ENCODE results near the gene TRABD2A. TPM values are rescaled to one million over a fixed set of nuclear protein-coding genes. Genes with fewer than 3 reads are reported as not detected.
A peak's percentile ranks its signal among the peaks of the same experiment; 100 is the strongest.

Gene TRABD2A
- polyA plus RNA-seq, 4 donors, result 2.0 to 35.5 (median 14.1) TPM

DNA sequence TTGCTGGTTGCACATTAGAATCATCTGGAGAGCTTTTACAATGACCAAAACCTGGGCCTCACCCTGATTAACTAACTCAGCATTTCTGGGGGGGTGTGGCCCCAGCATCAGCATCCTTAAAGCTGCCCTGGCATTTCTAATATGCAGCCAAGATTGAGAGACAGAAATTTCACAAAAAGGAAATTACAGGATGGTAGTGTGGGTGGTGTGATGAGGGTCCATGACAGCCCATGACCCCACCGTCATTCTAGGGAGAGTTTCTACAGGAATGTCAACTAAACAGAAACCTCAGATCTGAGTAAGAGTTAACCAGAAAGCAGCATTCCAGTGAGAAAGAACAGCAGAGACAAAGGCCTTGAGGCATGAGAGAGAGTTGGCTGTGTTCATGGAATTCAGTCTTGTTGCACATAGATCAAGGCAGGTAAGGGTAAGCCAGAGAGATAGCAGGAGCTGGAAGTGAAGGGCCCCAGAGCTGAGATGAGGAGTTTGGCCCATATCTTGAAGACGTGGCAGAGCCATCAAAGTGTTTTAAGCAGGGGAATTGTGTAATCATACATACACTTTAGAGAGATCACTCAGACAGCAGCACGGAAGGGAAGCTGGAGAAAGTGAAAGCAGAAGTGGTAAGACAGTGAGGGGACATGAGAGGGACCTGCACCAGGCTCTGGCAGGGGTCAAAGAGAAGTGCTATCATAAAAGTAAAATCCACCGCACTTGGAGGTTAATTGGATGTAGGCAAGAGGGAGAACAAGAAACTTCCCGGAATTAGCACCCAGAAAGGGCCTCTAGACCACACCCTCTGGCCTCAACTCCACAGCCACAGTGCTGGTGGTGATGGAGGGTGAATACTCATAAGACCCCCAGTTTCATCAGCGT, 7.8 kb upstream of the TRABD2A start:
- peak; percentile 67 to 76 for DNase-seq

DNA sequence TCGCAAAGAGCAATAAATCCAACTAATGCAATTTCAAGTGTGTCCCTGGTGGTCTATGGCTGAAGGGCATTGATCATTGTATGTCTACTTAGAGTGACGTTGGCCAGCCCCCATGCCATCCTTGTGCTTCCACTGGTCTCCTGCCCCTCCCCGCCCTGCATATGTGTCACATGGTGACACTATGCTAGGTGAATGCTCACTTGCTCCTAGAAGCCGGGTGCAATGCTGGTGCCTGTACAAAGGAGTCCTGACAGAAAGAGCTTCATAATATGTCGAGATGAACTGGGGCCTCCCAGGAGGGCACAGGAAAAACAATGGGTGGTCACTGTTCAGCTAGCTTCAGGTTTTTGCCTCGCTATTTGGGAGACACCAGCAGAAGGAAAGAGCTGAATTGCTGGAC, 5.9 kb upstream of the TRABD2A start:
- peaks cover 0 to 13% (median 5%) of the 10 kb centered on the region in 3 donors for H3K4me1 ChIP-seq (ENCODE audit: control insufficient read depth in 3 of 3, insufficient read depth in 2 of 3, low read depth in 1 of 3, low read length in 2 of 3)
- 96 to 97% (median 96%) methylated on average over 6 of the region's 6 CpGs for WGBS, 3 donors
- peaks cover 0 to under 1% (median 0%) of the 10 kb centered on the region in 3 donors for H3K27me3 ChIP-seq (ENCODE audit: control insufficient read depth in 3 of 3, insufficient read depth in 3 of 3, low read length in 3 of 3)
- no peak overlapping the region for H3K4me3 ChIP-seq (ENCODE audit: low read depth in 1 of 3, low read length in 3 of 3)
- no peaks in the 10 kb centered on the region for H3K9me3 ChIP-seq (ENCODE audit: control insufficient read depth in 2 of 2, insufficient read depth in 1 of 2, low read depth in 1 of 2, low read length in 1 of 2)
- FAIRE-seq (no peak), DNase-seq (no peak)
- no peaks in the 10 kb centered on the region for H3K36me3 ChIP-seq (ENCODE audit: control insufficient read depth in 3 of 3, insufficient read depth in 2 of 3, low read depth in 1 of 3, low read length in 3 of 3)
- no peak overlapping the region for H3K27ac ChIP-seq (ENCODE audit: low read depth in 1 of 3, low read length in 2 of 3)

More for the DNA sequence above, 7.8 kb upstream of the TRABD2A start:
- no peaks in the 10 kb centered on the region for H3K36me3 ChIP-seq (ENCODE audit: control insufficient read depth in 3 of 3, insufficient read depth in 2 of 3, low read depth in 1 of 3, low read length in 3 of 3)
- 11 to 25% (median 14%) methylated on average over 6 of the region's 6 CpGs for WGBS, 3 donors
- H3K27me3 ChIP-seq (ENCODE audit: control insufficient read depth in 3 of 3, insufficient read depth in 3 of 3, low read length in 3 of 3), result no peaks in the 10 kb centered on the region
- peak overlapping the region in 2 of 3 donors; percentile 5 to 23 for H3K4me3 ChIP-seq (ENCODE audit: low read depth in 1 of 3, low read length in 3 of 3)
- no peak for FAIRE-seq
- H3K27ac ChIP-seq (ENCODE audit: low read depth in 1 of 3, low read length in 2 of 3), result peak overlapping the region; percentile 44 to 64 (median 59)
- H3K4me1 ChIP-seq (ENCODE audit: control insufficient read depth in 3 of 3, insufficient read depth in 2 of 3, low read depth in 1 of 3, low read length in 2 of 3), result peaks cover 0 to 13% (median 5%) of the 10 kb centered on the region in 3 donors
- no peaks in the 10 kb centered on the region for H3K9me3 ChIP-seq (ENCODE audit: control insufficient read depth in 2 of 2, insufficient read depth in 1 of 2, low read depth in 1 of 2, low read length in 1 of 2)

DNA sequence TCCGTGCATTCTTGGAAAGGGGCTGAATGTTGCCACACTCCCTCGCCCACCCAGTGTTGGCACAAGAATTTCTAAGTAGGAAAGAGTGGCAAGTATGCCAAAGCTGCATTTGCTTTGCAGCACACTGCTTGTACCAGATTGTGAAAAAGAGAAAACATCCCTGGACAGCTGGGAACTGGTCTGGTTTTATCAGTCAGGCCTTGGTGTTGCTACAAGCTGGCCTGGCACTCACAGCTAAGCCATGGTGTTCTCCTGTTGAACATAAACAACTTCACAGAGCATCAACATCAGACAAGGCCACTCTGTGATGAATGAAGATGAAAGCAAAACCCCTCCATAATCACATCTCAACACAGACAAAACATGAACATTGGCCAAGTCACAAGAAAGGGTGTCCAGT, 4.2 kb upstream of the TRABD2A start:
- 93 to 97% (median 94%) methylated on average over 2 of the region's 2 CpGs for WGBS, 3 donors

DNA sequence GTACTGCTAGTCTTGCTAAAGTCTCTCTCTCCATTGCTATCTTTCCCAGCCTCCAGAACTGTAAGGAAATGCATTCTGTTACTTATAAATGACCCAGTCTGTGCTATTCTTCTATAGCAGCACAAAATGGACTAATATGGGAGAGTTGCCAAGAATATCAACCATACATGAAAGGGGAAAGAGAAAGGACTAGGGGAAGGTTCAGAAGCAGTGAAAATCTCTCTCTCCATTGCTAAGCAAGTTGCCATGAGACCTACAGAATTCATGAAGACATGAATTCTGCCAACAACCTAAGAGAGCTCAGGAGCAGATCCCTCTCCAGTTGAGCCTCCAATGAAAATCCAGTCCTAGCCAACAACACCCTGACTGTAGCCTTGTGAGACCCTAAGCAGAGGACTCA, 3.6 kb upstream of the TRABD2A start:
- no peak for DNase-seq
- H3K36me3 ChIP-seq (ENCODE audit: control insufficient read depth in 3 of 3, insufficient read depth in 2 of 3, low read depth in 1 of 3, low read length in 3 of 3), result no peaks in the 10 kb centered on the region

More for the DNA sequence above, 4.2 kb upstream of the TRABD2A start:
- Histone ChIP-seq H3K4me1 (ENCODE audit: control insufficient read depth in 3 of 3, insufficient read depth in 2 of 3, low read depth in 1 of 3, low read length in 2 of 3) (peaks cover 0 to 13% (median 5%) of the 10 kb centered on the region in 3 donors), H3K4me3 (ENCODE audit: low read depth in 1 of 3, low read length in 3 of 3) (no peak overlapping the region), H3K36me3 (ENCODE audit: control insufficient read depth in 3 of 3, insufficient read depth in 2 of 3, low read depth in 1 of 3, low read length in 3 of 3) (no peaks in the 10 kb centered on the region), H3K9me3 (ENCODE audit: control insufficient read depth in 2 of 2, insufficient read depth in 1 of 2, low read depth in 1 of 2, low read length in 1 of 2) (no peaks in the 10 kb centered on the region), H3K27me3 (ENCODE audit: control insufficient read depth in 3 of 3, insufficient read depth in 3 of 3, low read length in 3 of 3) (peaks cover 0 to 14% (median 0%) of the 10 kb centered on the region in 3 donors), H3K27ac (ENCODE audit: low read depth in 1 of 3, low read length in 2 of 3) (no peak overlapping the region)
- no peak for DNase-seq
- no peak for FAIRE-seq

DNA sequence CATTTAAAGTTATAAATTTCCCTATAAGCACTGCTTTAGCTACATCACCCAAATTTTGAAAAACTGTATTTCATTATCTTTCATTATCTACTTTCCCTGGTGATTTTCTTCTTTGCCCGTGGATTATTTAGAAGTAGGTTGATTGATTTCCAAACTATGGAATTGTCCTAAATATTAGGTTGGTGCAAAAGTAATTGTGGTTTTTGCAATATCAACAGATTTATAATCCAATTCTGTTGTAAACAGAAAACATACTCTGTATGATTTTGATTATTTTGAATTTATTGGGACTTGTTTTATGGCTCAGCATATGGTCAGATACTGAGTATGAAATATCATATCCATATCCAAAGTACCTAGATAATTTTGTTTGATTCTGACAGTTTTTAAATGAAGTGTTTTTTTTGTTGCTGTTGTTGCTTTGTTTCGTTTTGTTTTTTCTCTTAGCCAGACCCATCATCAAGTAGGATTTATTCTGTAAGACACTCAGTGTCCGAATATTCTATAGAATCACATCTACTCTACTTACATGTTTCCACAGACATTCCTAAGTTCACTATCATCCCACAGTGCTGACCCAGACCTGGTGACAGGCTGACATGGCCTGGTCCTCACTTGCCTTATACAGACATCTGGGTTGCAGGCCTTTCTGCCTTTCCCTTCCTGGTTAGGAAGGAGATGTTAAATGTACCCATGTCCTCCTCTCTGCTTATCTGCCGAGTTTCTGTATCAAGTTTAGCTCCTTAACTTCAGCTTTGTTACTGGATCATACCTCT, 2.1 kb upstream of the TRABD2A start:
- Histone ChIP-seq H3K9me3 (ENCODE audit: control insufficient read depth in 2 of 2, insufficient read depth in 1 of 2, low read depth in 1 of 2, low read length in 1 of 2) (no peaks in the 10 kb centered on the region), H3K36me3 (ENCODE audit: control insufficient read depth in 3 of 3, insufficient read depth in 2 of 3, low read depth in 1 of 3, low read length in 3 of 3) (no peaks in the 10 kb centered on the region), H3K4me1 (ENCODE audit: control insufficient read depth in 3 of 3, insufficient read depth in 2 of 3, low read depth in 1 of 3, low read length in 2 of 3) (peaks cover 0 to 1% (median 0%) of the 10 kb centered on the region in 3 donors), H3K27me3 (ENCODE audit: control insufficient read depth in 3 of 3, insufficient read depth in 3 of 3, low read length in 3 of 3) (peaks cover 0 to 17% (median 0%) of the 10 kb centered on the region in 3 donors), H3K4me3 (ENCODE audit: low read depth in 1 of 3, low read length in 3 of 3) (no peak overlapping the region), H3K27ac (ENCODE audit: low read depth in 1 of 3, low read length in 2 of 3) (no peak overlapping the region)
- DNase-seq (no peak), FAIRE-seq (no peak)
- WGBS, 3 donors, result 74 to 87% (median 84%) methylated on average over 4 of the region's 4 CpGs

More for the DNA sequence above, 3.6 kb upstream of the TRABD2A start:
- FAIRE-seq, result no peak
- Histone ChIP-seq H3K9me3 (ENCODE audit: control insufficient read depth in 2 of 2, insufficient read depth in 1 of 2, low read depth in 1 of 2, low read length in 1 of 2) (no peaks in the 10 kb centered on the region), H3K4me3 (ENCODE audit: low read depth in 1 of 3, low read length in 3 of 3) (no peak overlapping the region), H3K27ac (ENCODE audit: low read depth in 1 of 3, low read length in 2 of 3) (no peak overlapping the region), H3K4me1 (ENCODE audit: control insufficient read depth in 3 of 3, insufficient read depth in 2 of 3, low read depth in 1 of 3, low read length in 2 of 3) (peaks cover 0 to 13% (median 5%) of the 10 kb centered on the region in 3 donors), H3K27me3 (ENCODE audit: control insufficient read depth in 3 of 3, insufficient read depth in 3 of 3, low read length in 3 of 3) (peaks cover 0 to 17% (median 0%) of the 10 kb centered on the region in 3 donors)

DNA sequence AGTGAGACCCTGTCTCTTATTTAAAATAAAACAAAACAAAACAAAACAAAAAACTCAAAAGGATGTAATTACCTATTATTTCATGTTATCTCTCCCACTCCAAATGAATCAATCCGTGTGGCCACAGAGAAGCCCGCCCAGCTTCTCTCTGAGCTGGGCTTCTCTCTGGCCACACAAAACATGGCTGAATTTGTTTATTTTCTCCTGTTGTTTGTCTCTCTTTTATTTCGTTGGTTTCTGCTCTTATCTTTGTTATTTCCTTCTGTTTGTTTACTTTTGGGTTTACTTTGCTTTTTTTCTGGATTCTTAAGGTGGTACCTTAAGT, 1.5 kb upstream of the TRABD2A start:
- no peaks in the 10 kb centered on the region for H3K36me3 ChIP-seq (ENCODE audit: control insufficient read depth in 3 of 3, insufficient read depth in 2 of 3, low read depth in 1 of 3, low read length in 3 of 3)
- 43 to 54% (median 52%) methylated on average over 3 of the region's 3 CpGs for WGBS, 3 donors
- peaks cover 0 to 17% (median 0%) of the 10 kb centered on the region in 3 donors for H3K27me3 ChIP-seq (ENCODE audit: control insufficient read depth in 3 of 3, insufficient read depth in 3 of 3, low read length in 3 of 3)
- no peaks in the 10 kb centered on the region for H3K9me3 ChIP-seq (ENCODE audit: control insufficient read depth in 2 of 2, insufficient read depth in 1 of 2, low read depth in 1 of 2, low read length in 1 of 2)
- no peak for DNase-seq
- H3K27ac ChIP-seq (ENCODE audit: low read depth in 1 of 3, low read length in 2 of 3), result no peak overlapping the region
- peak overlapping the region in 1 of 3 donors; percentile 73 for H3K4me3 ChIP-seq (ENCODE audit: low read depth in 1 of 3, low read length in 3 of 3)
- FAIRE-seq, result no peak
- no peaks in the 10 kb centered on the region for H3K4me1 ChIP-seq (ENCODE audit: control insufficient read depth in 3 of 3, insufficient read depth in 2 of 3, low read depth in 1 of 3, low read length in 2 of 3)

DNA sequence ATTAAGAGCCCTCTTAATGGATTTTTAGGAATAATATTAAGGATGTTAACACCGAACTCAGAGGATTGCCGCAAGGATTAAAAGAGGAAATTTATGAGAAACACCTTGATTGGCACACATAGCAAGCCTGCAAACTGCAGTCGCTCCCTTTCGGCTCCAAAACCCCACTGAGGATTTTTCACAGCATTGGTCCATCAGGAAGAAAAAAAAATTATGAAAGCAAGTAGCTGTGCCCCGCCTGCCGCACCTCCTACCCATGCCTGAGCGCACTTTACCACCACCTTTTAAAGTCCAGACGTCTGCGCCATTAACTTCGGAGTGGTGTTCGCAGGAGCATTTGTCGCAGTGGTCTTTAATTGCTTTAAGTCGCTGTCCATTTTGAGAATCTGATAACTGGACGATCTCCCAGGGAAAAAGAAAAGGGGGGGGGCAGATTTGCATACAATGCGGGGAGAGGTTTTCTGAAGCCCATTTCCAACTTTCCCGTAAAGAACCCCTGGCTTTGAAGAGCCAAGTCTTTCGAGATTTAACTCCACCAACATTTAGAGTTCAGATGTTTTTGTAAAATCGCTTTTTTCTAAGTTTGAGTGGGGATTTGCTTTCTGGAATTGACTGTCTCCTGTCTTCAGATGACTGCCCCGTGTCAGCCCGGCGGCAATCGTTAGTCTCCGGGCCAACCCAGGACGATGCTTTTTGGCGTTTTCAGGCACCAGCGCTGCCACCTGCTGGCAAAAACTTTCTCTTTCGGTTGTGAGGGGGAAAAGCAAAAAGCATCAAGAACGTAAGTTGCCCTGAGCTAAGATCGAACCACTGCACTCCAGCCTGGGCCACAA, 913 bp upstream of the TRABD2A start:
- H3K27ac ChIP-seq (ENCODE audit: low read depth in 1 of 3, low read length in 2 of 3), result peak overlapping the region in 2 of 3 donors; percentile 32 to 42
- H3K27me3 ChIP-seq (ENCODE audit: control insufficient read depth in 3 of 3, insufficient read depth in 3 of 3, low read length in 3 of 3), result peaks cover 0 to 17% (median 0%) of the 10 kb centered on the region in 3 donors
- FAIRE-seq, result no peak
- peak overlapping the region; percentile 61 to 73 (median 72) for H3K4me3 ChIP-seq (ENCODE audit: low read depth in 1 of 3, low read length in 3 of 3)
- 0 to 1% (median 0%) methylated on average over 29 of the region's 29 CpGs for WGBS, 3 donors
- DNase-seq, result peak; percentile 90 to 91
- no peaks in the 10 kb centered on the region for H3K4me1 ChIP-seq (ENCODE audit: control insufficient read depth in 3 of 3, insufficient read depth in 2 of 3, low read depth in 1 of 3, low read length in 2 of 3)
- H3K36me3 ChIP-seq (ENCODE audit: control insufficient read depth in 3 of 3, insufficient read depth in 2 of 3, low read depth in 1 of 3, low read length in 3 of 3), result no peaks in the 10 kb centered on the region
- H3K9me3 ChIP-seq (ENCODE audit: control insufficient read depth in 2 of 2, insufficient read depth in 1 of 2, low read depth in 1 of 2, low read length in 1 of 2), result no peaks in the 10 kb centered on the region

DNA sequence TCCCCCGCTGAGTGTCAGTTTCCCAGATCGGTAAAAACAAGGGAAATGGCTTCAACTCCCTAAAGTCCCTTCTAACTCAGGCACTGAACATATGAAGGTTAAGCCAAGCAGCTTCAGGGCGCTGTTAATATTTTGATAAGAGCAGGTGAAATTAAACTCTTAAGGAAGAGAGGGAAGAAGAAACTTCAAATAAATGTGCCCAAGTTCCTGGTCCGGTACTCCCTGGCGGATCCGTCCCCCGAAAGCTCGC, 564 bp downstream of the TRABD2A start:
- Histone ChIP-seq H3K4me1 (ENCODE audit: control insufficient read depth in 3 of 3, insufficient read depth in 2 of 3, low read depth in 1 of 3, low read length in 2 of 3) (no peaks in the 10 kb centered on the region), H3K36me3 (ENCODE audit: control insufficient read depth in 3 of 3, insufficient read depth in 2 of 3, low read depth in 1 of 3, low read length in 3 of 3) (no peaks in the 10 kb centered on the region), H3K27me3 (ENCODE audit: control insufficient read depth in 3 of 3, insufficient read depth in 3 of 3, low read length in 3 of 3) (peaks cover 0 to 17% (median 0%) of the 10 kb centered on the region in 3 donors), H3K9me3 (ENCODE audit: control insufficient read depth in 2 of 2, insufficient read depth in 1 of 2, low read depth in 1 of 2, low read length in 1 of 2) (no peaks in the 10 kb centered on the region), H3K4me3 (ENCODE audit: low read depth in 1 of 3, low read length in 3 of 3) (peak overlapping the region; percentile 61 to 73 (median 72)), H3K27ac (ENCODE audit: low read depth in 1 of 3, low read length in 2 of 3) (peak overlapping the region in 1 of 3 donors; percentile 49)
- WGBS, 3 donors, result 0 to 1% (median 0%) methylated on average over 8 of the region's 8 CpGs
- DNase-seq, result no peak
- FAIRE-seq, result no peak
